GM18873 (cell line): ENCODE data around the gene MLPH.
"Not testable (repeated sequence)": the region's sequence is repeated elsewhere in the genome, so short reads cannot be mapped to it uniquely, and the experiment has no call there.

ENCODE experiments used
- ATAC-seq: cut with Tn5 transposase; IDR thresholded peaks from one replicate; pipeline ENCODE4 v1.9.1; 2021; ENCODE audit warnings: mild to moderate bottlenecking, moderate library complexity, moderate number of reproducible peaks; ENCODE audit not compliant: unreplicated experiment, low FRiP score

Gene MLPH

GRCh38 chr2:237595829-237596519 lies 108.9 kb downstream of the MLPH start:
- ATAC-seq, result not testable (repeated sequence)

GRCh38 chr2:237596520-237597195 lies 109.6 kb downstream of the MLPH start:
- no peak for ATAC-seq

GRCh38 chr2:237597196-237598145 lies 110.4 kb downstream of the MLPH start:
- no peak for ATAC-seq

GRCh38 chr2:237598468-237599208 lies 111.6 kb downstream of the MLPH start:
- no peak for ATAC-seq

GRCh38 chr2:237599465-237600110 lies 112.5 kb downstream of the MLPH start:
- no peak for ATAC-seq

- ATAC-seq, result no peak
Observed at GRCh38 chr2:237600205-237600846, 113.3 kb downstream of the MLPH start.

- no peak for ATAC-seq
Observed at GRCh38 chr2:237601453-237602116, 114.5 kb downstream of the MLPH start.

- ATAC-seq, result no peak
Observed at GRCh38 chr2:237602409-237602808, 115.4 kb downstream of the MLPH start.

GRCh38 chr2:237603049-237603717 lies 116.1 kb downstream of the MLPH start:
- ATAC-seq, result no peak

GRCh38 chr2:237603718-237604362 lies 116.8 kb downstream of the MLPH start:
- no peak for ATAC-seq

- no peak for ATAC-seq
Observed at GRCh38 chr2:237604391-237604790, 117.3 kb downstream of the MLPH start.
